Stimulated activated CD8-positive, alpha-beta memory T cell treated with anti-CD3 and anti-CD28 coated beads, Interleukin-15, amount 100 ng/mL, for 24 hours (primary cell): ENCODE results near the gene GBA2.

Experiments
- DNase-seq: peaks from one replicate; pipeline ENCODE4 v3.0.0-alpha.2; 2020; ENCODE audit warnings: low read depth

Gene GBA2

GRCh38 chr9:35748858-35749514 lies at the start of gene GBA2, which contains the start of gene RGP1:
TSS of gene GBA2 (minus strand) at chr9:35749228. CDS start at chr9:35748704, 524 bp downstream.
TSS of gene RGP1 (plus strand) at chr9:35749287. CDS start at chr9:35749756, 469 bp downstream.
- DNase-seq, result peak; percentile 41

DNA sequence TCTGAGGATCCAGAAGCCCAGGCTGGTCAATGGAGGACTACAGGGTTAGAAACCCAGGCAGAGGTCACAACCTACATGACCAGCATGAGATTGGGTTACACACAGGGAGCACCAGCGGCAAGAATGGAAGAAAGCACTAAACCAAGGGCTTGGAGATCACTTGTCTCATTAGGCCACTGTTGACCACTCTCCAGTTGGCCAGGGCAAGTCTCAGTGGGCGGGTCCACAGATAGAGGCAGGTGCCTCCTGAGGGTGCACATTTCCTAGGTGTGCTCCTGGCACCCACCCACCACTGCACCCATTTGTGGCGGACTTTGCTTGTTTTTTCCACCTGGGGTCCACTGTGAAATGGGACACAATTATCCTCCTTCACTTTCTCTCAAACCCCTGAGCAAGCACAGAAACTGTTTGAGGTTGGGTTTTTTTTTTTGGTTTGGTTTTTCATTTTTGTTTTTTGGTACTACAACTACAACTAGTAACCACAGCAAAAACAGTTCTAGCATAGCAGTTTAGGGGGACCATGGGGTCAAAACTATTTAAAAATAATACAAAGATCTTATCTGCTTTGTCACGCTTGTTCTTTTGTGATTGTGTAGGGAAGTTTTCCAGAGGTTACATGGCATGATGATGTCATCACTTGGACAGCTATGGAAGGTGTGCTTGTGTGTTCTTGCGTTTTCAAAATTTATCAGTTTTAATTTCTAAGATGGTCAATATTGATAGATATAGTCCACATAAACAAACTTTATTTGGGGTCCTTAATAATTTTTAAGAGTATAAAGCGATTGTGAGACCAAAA lies 48.5 kb upstream of the GBA2 start:
- DNase-seq, result no peak

DNA sequence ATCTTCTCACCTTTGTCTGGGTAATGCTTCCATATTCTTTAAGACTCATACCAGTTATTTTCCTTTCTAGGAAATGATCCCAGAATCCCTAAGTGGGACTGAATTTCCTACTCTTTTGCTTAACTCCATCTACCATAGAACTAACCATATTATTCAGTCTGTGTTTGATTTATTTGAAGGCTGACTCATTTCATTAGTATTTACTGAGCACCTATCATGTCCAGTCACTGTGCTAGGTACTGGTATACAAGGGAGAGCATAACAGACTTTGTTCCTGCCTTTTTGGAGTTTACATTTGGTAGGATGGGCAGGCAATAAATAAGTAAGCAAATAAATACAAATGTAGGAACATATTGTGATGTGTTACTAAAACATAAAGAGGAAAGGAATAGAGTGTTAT lies 46.7 kb upstream of the GBA2 start:
- no peak for DNase-seq

DNA sequence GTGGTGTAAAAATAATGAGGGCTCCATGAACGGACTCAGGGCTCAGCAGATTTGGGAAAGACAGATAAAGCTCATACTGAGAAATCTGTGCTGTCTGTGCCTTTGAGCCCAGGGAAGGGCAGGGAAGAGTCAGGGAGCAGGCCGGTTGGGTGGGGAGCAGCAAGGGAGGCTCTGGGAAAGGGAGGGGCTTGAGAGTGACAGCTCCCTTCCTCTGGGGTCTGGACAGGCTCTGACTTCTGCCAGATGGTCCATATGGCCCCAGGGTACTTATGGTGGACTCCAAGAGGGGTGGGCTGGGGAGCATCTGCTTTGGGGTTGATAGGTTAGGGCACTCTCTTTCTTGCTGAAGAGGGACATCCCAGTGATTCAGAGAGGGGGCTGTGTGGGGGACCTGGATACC lies 44.4 kb upstream of the GBA2 start:
- no peak for DNase-seq

- no peak for DNase-seq
Observed at GRCh38 chr9:35792826-35793225, 43.8 kb upstream of the GBA2 start.

DNA sequence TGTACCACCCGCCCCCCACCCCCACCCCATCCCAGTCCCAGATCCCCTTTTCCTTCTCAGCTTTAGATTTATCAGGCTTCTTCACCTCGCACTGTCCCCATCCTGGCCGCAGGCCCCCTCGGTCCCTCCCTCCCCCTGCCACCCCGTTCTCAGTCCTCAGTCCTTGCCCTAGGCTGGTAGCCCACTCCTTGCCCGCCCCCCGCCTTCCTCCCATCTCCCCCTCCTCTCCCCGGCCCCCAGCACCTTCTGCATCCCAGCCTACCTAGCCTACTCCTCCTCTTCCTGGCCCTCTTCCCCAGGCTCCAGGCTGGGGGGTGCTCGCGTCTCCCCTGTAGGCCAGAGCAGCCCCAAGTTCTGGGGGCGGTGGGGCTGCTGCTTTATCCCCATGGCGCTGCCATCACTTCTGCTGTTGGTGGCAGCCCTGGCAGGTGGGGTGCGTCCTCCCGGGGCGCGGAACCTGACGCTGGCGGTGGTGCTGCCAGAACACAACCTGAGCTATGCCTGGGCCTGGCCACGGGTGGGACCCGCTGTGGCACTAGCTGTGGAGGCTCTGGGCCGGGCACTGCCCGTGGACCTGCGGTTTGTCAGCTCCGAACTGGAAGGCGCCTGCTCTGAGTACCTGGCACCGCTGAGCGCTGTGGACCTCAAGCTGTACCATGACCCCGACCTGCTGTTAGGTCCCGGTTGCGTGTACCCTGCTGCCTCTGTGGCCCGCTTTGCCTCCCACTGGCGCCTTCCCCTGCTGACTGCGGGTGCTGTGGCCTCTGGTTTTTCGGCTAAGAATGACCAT lies 43.2 kb upstream of the GBA2 start:
- DNase-seq, result no peak

- DNase-seq, result no peak
Observed at GRCh38 chr9:35791297-35791921, 42.4 kb upstream of the GBA2 start, which contains the start of gene NPR2. TSS of gene NPR2 (plus strand) at chr9:35791591. CDS start at chr9:35792409, 818 bp downstream.

DNA sequence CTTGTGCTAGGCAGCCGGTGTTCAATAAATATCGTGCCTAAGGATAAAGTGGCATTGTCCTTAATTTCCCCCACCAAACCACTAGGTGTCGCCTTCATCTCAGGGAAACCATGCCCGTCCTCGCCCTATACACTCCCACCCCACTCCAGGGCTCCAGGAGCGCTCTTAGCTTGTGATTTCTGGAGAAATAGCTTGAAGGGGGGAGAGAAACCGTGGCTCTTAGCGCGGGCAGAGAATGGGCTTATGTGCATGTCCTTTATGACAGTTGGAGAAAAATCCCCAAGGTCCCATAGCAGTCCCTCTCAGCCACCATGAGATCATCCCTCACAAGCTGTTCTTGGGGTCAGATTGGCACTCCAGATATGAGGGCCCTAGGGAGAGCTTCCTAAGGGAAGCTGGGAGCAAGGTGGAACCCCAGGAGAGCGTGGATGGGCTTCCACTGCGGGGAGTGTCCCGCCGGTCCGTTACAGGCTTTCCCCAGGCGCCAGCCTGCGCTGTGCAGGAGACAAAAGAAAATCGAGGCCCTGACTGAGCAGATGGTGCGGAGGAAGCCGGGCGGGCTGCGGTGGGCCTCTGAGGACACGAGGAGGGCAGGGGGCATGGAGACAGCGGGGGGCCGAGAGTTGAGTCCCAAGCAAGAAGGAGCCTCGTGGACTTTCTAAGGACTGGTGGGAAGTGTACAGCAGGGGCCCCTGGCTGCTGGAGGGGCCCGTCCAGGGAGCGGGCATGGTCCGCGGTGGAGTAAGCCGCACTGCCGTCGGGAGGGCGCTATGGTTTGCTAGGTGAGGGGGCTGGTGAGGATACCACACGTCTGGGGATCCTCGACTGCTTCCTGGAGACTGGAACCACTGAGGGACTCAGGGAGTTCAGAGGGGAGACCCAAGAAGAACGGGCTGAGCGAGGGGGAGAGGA lies 41.6 kb upstream of the GBA2 start:
- DNase-seq, result no peak

GRCh38 chr9:35790025-35790384 lies 41.0 kb upstream of the GBA2 start:
- DNase-seq, result no peak

- DNase-seq, result no peak
Observed at GRCh38 chr9:35789541-35789940, 40.5 kb upstream of the GBA2 start.

DNA sequence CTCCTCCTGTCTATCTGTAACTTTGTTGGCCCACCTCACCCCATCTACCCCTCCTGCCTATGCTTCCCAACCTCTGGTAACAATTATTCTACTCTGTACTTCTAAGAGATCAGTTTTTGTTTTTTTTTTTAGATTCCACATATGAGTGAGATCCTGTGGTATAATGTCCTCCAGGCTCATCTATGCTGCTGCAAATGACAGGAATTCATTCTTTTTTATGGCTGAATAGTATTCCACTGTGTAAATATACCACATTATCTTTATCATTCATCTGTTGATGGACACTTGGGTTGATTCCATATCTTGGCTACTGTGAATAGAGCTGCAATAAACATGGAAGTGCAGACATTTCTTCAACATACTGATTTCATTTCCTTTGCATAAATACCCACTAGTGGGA lies 34.4 kb upstream of the GBA2 start:
- no peak for DNase-seq

DNA sequence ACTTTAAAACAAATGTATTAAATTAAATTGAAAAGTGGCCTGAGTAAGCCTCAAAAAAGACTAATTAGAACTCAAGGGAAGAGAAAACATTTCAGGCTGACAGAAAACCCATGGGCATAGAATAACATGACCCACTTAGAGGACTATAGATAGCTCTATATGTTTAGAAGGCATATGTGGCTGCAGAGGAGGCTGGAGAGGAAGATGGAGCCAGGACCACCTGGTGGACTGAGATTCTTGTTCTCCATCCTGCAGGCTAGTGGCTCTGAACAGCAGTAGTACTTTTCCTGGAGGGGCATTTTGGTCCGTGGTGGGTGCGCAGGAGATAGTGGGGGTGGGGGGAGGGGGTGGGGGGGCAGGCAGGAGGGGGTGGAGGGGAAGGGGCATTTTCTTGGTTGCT lies 32.0 kb upstream of the GBA2 start:
- DNase-seq, result no peak

DNA sequence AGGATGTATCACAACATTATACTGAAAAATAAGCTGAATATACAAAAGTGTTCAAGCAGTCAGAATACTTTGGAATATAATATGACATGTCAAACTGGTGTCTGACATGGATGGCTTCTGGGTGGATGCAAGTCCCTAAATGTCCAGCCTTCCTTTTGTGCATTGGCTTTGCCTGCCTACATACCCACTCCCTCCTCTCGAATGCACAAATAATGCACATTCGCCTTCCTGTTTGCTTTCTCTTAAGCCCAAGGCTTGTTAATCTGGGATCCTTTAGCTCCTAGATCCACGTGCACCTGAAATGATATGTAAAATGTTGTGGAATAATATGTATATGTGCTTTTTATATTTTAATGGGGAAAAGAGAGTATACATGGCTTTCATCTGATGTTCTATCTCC lies 29.5 kb upstream of the GBA2 start:
- no peak for DNase-seq

- DNase-seq, result no peak
Observed at GRCh38 chr9:35776018-35776417, 27.0 kb upstream of the GBA2 start.

DNA sequence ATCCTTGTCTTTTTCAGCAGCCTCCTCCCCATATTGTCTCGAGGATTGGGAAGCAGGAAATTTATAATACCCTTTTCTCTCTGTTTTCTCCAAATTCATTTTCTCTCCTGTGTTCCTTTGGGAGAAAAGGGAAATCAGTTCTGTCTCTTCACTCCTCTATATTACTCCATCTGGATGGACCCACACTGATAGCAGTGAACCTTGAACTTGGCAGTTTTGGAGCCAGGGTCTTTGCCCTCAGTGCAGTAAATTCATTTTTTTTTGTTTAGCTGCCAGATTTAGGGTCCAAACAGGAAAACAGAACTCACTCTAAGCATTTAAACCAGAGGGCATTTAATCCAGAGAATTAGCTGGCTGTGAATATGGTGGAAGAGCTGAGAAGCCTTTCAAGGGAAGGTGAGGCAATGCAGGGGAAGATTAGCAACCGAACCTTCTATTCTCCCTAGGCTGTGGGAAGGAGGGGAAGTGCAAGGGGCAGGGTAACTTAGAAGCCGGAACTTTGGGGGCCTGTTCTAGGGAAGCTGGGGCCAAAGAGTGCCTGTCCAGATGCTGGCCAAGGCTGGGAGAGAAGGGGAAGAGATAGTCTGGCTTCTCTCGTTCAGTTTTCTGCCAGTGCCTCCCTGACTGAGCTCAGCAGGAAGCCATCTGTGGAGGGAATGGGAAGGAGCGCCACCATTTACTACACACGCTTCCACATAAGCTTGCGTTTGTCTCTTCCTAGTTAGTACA lies 26.0 kb upstream of the GBA2 start:
- DNase-seq, result no peak

DNA sequence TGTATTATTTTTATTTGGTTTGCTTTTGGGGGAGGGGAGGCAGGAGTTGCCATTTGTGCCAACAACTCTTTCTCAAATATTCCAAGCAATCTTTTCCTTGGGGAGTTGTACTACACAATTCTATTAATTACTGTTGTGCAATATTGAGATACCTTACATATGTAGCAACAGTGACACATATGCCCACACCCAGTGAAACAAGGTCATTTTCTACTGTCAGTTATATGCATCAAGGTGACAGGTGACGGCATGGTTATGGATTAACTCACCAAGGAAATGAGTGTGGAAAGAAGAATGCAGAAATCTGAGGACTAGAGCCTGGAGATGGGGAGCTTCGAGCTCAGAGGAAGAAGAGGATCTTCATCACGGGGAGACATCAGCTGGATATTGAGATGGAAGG lies 22.9 kb upstream of the GBA2 start:
- no peak for DNase-seq

- no peak for DNase-seq
Observed at GRCh38 chr9:35771534-35771933, 22.5 kb upstream of the GBA2 start.

- no peak for DNase-seq
Observed at GRCh38 chr9:35771075-35771433, 22.0 kb upstream of the GBA2 start.

DNA sequence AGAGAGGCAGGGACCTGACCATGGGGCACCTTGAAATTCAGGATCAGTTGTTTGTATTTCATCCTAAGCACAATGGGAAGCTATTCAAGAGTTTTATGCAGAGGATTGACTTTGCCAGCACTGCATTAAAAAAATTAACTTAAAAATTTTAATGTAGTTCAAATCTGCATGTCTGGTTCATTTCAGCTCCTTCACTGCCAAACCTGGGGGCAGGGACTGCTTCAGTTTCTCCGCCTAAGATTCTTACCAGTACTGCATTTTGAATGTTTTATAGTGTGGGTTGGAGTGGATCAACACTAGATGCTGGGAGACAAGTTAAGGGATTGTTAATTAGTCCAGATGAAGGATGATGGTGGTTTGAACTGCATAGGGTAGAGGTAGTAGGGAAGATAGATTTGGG lies 20.7 kb upstream of the GBA2 start:
- no peak for DNase-seq

DNA sequence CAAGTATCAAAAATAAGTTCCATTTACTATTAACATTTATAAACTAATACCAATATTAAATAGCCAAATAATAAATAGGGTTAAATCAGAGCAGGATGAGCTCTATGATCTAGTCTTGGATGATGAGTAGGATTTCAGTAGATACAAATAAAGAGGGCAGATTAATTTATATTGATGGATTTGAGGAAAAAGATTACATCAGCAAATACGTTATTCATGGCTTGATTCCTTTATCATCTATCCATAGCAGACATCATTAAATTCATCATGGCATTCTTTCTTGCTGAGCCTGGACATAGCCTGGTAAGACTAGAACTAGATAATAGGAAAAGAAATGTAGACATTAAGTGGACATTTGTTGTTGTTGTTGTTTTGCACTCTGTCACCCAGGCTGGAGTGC lies 18.4 kb upstream of the GBA2 start:
- no peak for DNase-seq

- DNase-seq, result no peak
Observed at GRCh38 chr9:35766997-35767396, 18.0 kb upstream of the GBA2 start.
